Measurements from ENCODE around the gene SLC6A11.

SLC6A11 gene

GRCh38 chr3:10816019-10816862 lies at the start of gene SLC6A11:
TSS of gene SLC6A11 (plus strand) at chr3:10816228. CDS start at chr3:10816266, 38 bp downstream.
- DNase-seq (ENCODE audit: low read depth in 3 of 3, low spot score in 1 of 3): no peak

- DNase-seq (ENCODE audit: low read depth in 3 of 3, low spot score in 1 of 3): no peak
Measured at GRCh38 chr3:10768708-10769394, 47.2 kb upstream of the SLC6A11 start.

GRCh38 chr3:10770547-10770946 lies 45.5 kb upstream of the SLC6A11 start:
- DNase-seq (ENCODE audit: low read depth in 3 of 3, low spot score in 1 of 3): no peak

- DNase-seq (ENCODE audit: low read depth in 3 of 3, low spot score in 1 of 3): no peak
Measured at GRCh38 chr3:10770981-10771380, 45.0 kb upstream of the SLC6A11 start.

- no peak for DNase-seq (ENCODE audit: low read depth in 3 of 3, low spot score in 1 of 3)
Measured at GRCh38 chr3:10771486-10772270, 44.4 kb upstream of the SLC6A11 start.

GRCh38 chr3:10772271-10773161 lies 43.5 kb upstream of the SLC6A11 start:
- no peak for DNase-seq (ENCODE audit: low read depth in 3 of 3, low spot score in 1 of 3)

- no peak for DNase-seq (ENCODE audit: low read depth in 3 of 3, low spot score in 1 of 3)
Measured at GRCh38 chr3:10774129-10774670, 41.8 kb upstream of the SLC6A11 start.

GRCh38 chr3:10774825-10775224 lies 41.2 kb upstream of the SLC6A11 start:
- no peak for DNase-seq (ENCODE audit: low read depth in 3 of 3, low spot score in 1 of 3)

- no peak for DNase-seq (ENCODE audit: low read depth in 3 of 3, low spot score in 1 of 3)
Measured at GRCh38 chr3:10775259-10775658, 40.8 kb upstream of the SLC6A11 start.

- no peak for DNase-seq (ENCODE audit: low read depth in 3 of 3, low spot score in 1 of 3)
Measured at GRCh38 chr3:10775828-10776227, 40.2 kb upstream of the SLC6A11 start.

- no peak for DNase-seq (ENCODE audit: low read depth in 3 of 3, low spot score in 1 of 3)
Measured at GRCh38 chr3:10777627-10778026, 38.4 kb upstream of the SLC6A11 start.

GRCh38 chr3:10778492-10779292 lies 37.3 kb upstream of the SLC6A11 start:
- DNase-seq (ENCODE audit: low read depth in 3 of 3, low spot score in 1 of 3): no peak

- no peak for DNase-seq (ENCODE audit: low read depth in 3 of 3, low spot score in 1 of 3)
Measured at GRCh38 chr3:10779293-10779805, 36.7 kb upstream of the SLC6A11 start.

- no peak for DNase-seq (ENCODE audit: low read depth in 3 of 3, low spot score in 1 of 3)
Measured at GRCh38 chr3:10780243-10780642, 35.8 kb upstream of the SLC6A11 start.

GRCh38 chr3:10780922-10781321 lies 35.1 kb upstream of the SLC6A11 start:
- DNase-seq (ENCODE audit: low read depth in 3 of 3, low spot score in 1 of 3): no peak

- no peak for DNase-seq (ENCODE audit: low read depth in 3 of 3, low spot score in 1 of 3)
Measured at GRCh38 chr3:10781981-10782380, 34.0 kb upstream of the SLC6A11 start.

- DNase-seq (ENCODE audit: low read depth in 3 of 3, low spot score in 1 of 3): no peak
Measured at GRCh38 chr3:10783360-10784351, 32.4 kb upstream of the SLC6A11 start.

- no peak for DNase-seq (ENCODE audit: low read depth in 3 of 3, low spot score in 1 of 3)
Measured at GRCh38 chr3:10786640-10787039, 29.4 kb upstream of the SLC6A11 start.

Data from stimulated activated CD4-positive, alpha-beta T cell treated with anti-CD3 and anti-CD28 coated beads, TNF-alpha, amount 100 ng/mL, for 1 hour (primary cell).